COR-L47 (cell line): ENCODE results near the gene CARS1.
"Not testable (repeated sequence)": the region's sequence is repeated elsewhere in the genome, so short reads cannot be mapped to it uniquely, and the experiment has no call there.

ENCODE experiments used
- DNase-seq: peaks from one replicate; lab custom pipeline; 2025; lab: John Stamatoyannopoulos, UW

Gene CARS1

DNA sequence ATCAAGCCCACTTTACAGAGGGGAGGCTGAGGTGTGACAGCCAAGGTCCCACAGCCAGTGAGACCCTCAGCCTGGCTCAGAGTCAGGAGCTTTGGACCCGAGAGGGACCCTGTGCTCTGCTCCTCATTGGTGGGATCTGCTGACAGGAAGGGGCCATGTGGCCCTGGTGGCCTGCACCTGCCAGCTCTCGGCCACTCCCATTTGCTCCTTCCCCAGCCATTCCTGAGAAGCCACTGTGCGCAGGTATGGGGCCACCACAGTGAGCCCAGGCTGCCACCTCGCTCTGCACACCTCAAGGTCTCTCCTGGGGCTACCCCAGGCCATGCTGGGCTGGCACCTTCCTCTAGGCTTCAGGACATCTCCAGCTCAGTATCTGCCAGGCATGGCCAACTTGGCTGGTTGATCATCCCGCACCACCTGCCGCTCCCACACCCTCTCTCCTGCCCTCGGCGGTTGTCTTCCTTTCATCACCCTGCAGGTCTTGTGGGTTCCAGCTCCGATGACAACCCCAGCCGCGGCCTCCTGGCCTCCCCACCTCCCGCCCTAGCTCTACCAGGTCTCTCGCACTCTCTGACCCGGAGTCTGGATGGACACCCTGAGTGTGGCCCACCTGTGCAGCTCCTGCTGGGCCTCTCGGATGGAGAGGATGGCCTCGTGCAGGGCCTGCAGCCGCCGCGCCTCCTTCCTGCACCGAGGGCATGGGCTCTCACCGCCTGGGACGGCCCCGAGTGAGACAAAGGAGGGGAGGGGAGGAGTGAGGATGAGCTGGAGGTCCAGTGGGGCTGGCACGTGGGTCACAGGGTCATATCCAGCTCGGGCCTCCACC is 32.2 kb upstream of the CARS1 start:
- DNase-seq: no peak

DNA sequence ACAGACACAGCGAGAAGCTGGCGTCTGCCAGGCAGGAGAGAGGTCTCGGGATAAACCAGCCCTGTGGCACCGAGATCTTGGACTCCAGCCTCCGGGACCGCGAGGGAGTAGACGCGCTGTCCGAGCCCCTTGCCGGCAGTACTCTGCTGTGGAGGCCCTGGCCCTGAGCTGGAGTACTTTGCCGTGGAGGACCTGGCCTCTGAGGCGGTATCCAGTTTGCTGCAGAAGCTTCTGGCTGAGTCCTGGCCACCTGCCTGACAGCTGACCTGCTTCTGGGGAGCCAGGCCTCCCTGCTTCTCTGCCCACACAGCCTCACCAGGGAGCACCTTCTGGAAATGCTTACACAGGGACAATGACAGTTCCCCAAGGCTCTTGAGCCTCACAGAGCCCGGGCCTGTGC is 31.6 kb upstream of the CARS1 start:
- no peak for DNase-seq

DNA sequence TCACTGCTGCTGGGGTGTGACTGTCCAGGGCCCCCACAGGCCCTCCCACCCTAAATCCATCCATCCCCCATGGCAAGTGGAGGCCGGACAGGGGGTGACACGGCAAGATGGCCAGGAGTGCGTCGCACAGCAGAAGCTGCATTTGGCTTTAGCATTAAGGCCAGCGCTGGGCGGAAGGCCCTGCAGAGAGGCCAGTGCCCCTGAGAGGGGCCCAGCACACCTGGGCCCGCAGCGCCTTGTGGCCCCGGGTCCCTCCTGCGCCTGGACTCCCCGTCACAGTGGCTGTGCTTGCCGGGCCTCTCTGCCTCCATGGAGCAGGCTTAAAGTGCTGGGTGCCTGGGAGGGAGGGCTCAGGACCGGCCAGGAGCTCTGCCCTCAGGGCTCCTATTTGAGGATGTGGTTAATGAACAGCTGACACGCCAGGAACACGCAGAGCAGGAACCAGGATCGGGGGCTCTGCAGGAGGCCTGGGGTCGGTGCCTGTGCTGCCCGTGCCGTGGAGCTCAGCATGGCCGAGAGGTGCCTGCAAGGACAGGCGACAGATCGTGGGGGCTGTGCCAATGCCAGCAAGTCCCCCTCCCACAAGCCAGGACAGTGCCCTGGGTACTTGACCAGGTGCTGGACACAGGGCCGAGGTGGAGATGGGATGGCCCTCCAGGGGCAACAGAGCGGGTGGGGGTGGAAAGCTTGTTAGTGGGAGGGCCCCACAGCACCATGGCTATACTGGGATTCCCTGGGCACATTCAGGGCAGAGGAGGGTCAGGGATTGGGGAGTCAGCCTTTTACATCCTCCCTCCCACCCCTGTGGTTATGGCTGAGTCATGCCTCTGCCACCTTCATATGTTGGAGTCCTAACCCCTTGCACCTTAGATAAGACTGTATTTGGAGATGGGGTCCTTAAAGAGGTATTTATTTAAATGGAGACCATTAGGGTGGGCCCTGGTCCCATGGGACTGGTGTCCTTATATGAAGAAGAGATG is 30.9 kb upstream of the CARS1 start:
- no peak for DNase-seq

DNA sequence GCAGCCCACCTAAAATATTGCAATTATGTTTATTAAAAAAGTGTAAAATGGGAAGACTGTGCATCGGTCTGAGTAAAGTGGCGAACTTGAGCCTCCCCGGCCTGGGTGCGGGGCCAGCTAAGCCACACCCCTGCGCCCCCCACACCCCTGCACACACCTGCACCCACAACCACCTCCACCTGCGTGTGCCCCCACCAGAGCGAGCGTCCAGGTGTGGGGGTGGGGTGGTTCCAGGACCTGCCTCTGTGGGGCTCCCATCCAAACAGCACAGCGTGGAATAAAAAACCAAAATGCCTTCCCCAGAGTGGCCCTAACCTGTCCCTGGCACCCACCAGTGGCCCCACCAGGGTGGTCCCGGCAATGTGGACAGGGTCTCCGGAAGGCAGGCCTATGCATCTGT is 30.1 kb upstream of the CARS1 start:
- DNase-seq: no peak

DNA sequence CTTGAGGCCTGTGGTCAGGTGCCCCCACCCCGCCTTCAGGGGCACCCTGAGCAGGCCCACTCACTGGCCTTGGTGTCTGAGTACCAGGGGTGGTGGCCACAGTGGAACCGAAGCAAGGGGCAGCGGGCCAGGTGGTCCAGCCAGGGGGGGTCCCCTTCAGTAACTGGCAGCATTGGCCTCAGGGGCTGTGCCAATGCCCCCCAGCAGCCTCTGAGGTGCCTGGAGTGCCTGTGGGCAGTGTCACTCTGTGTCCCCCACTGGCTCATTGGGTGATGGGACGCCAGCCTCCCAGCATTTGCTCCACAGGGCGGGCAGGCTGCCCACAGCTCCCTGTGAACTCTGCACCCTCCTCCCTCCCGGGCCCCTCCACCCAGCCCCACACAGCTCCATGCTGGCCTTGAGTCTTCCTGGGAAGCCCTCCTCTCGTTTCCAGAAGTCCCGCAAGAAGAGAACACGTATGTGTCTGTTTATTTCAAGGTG is 29.5 kb upstream of the CARS1 start:
- DNase-seq: no peak

DNA sequence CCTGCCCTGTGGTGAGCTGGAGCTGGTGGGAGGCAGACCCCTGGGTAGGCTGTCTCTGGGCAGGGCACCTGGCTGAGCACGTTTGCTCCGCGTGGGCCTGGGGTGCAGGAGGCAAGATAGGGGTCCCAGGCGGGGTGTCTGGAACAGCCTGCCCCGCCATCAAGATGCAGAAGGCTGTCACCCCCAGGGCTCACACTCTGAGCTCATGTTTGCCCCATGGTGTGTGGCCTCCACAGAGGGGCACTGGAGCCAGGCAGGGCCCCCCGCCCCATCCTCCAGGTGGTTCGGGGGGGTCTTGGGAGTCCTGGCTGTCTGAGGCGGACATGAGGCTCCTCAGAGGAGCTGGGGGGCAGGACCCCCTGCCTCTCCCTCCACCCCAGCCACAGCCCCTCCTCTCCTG is 28.9 kb upstream of the CARS1 start:
- DNase-seq: no peak

DNA sequence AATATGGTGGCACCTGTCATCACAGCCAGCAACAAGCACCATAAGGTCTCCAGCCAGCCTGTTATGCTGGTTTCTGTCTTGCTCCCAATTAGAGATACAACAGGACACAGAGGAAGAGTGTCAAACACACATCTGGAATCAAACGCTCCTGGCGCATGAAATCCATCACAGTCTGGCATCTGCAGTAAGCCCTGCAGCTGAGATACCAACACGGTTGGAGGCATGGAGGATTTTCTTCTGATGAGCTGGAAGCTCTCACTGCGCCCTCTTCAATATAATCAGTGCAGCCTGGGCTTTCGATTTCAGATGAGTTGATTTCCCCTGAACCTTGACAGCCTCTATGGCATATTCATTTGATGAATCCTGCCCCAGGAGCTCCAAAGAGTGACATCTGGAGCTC is 27.8 kb upstream of the CARS1 start:
- DNase-seq: no peak

DNA sequence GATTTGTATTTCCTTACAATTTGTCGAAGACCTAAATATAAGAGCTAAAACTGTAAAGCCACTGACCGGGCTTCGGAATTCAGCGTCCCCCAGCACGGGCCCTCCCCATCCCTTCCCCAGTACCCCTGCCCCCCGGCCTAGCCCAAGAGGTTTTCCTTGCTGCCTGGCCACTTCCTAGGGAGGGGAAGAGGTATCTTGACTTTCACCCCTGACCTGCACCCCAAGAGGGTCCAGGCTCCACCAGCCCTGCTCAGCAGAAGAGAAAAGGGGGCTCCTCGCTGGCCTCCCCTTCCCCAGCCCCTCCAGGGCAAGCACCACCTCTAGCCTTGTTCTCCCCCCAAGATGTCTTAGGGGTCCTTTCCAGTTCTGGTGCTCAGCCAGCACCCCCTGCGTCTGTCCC is 26.1 kb upstream of the CARS1 start:
- no peak for DNase-seq

DNA sequence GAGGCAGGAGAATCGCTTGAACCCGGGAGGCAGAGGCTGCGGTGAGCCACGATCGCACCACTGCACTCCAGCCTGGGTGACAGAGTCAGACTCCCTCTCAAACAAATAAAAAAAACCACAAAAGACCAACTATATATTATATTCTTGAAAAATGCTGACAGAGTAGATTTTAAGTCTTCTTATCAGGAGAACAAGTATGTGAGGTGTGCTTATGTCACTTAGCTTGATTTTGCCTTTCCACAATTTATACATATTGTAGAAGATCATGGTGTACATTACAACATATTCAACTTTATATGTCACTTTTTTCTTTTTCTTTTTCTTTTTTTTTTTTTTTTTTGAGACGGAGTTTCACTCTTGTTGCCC is 24.1 kb upstream of the CARS1 start:
- no peak for DNase-seq

DNA sequence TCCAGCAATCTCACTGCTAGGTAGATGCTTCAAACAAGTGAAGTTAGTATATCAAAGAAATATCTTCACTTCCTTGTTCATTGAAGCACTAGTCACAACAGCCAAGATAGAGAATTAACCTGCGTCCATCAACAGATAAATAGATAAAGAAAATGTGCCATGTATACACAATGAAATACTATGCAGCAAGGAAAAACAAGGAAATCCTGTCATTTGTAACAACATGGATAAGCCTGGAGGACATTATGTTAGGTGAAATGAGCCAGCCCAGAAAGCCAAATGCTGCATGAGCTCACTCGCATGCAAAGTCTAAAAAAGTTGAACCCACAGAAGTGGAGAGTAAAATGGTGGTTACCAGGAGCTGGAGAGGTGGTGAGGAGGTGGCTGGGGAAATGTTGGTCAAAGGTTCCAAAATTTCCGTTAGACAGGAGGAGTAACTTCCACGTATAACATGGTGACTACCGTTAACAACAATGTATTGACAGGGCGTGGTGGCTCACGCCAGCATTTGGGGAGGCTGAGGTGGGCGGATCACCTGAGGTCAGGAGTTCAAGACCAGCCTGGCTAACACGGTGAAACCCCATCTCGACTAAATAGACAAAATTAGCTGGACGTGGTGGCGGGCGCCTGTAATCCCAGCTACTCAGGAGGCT is 23.6 kb upstream of the CARS1 start:
- DNase-seq: no peak

DNA sequence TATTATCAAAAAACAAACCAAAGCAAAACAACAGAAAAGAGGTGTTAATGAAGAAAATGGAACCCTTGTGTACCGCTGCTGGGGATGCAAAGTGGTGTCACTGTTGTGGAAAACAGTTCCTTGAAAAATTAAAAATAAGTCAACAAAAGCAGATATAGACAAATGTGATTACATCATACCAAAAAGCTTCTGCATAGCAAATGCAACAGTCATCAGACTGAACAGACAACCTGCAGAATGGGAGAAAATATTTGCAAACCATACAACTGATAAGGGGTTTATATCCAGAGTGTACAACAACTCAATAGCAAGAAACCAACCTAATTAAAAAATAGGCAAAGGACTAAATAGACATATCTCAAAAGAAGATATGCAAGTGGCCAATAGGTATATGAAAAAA is 22.9 kb upstream of the CARS1 start:
- no peak for DNase-seq

DNA sequence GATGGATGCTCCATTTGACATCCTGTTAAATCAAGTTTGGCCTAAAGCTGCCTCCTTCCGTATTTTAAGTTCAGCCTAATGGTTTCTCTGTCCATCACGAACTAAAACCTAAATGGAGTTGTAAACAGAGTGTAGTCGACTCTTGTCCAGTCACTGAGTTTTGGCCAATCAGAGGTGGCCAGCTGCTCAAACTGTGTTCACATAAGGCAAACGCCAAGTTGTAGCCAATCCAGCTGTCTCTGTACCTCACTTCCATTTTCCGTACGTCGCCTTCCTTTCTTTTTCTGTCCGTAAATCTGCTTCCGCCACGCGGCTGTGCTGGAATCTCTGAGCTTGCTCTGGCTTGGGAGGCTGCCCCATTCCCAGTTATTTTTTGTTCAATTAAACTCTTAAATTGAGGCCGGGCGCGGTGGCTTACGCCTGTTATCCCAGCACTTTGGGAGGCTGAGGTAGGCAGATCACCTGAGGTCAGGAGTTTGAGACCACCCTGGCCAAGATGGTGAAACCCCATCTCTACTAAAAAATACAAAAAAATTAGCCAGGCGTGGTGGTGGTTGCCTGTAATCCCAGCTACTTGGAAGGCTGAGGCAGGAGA is 20.7 kb upstream of the CARS1 start:
- DNase-seq: no peak

DNA sequence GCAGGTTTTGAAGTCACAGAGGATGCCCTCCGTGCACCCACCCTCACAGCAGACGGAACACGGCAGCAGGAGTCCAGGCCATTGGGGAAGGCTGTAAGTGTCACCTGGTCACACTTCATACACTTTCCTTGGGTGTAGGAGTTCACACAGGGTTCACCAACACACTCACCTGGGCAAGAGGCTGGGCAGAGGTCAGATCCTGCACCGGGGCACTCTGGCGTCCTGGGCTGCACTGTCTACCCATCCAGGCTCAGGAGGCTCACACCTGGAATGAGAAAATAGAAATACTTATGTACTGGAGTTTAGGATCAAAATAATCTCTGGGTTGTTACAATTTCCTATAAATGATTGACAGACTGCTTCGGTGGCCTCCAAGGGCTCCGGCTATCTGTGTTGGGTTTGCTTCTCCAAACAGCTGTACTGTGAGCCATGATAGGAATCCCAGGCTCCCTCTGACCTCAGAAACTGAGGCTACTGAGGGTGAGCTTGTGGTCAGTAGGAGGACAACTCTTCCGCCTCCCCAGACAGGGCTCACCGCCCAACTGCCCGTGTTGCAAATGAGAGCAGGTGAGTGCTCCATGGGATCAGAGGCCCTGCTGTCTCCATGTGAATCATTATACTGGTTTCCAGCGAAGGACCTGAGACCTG is 20.1 kb upstream of the CARS1 start:
- no peak for DNase-seq

DNA sequence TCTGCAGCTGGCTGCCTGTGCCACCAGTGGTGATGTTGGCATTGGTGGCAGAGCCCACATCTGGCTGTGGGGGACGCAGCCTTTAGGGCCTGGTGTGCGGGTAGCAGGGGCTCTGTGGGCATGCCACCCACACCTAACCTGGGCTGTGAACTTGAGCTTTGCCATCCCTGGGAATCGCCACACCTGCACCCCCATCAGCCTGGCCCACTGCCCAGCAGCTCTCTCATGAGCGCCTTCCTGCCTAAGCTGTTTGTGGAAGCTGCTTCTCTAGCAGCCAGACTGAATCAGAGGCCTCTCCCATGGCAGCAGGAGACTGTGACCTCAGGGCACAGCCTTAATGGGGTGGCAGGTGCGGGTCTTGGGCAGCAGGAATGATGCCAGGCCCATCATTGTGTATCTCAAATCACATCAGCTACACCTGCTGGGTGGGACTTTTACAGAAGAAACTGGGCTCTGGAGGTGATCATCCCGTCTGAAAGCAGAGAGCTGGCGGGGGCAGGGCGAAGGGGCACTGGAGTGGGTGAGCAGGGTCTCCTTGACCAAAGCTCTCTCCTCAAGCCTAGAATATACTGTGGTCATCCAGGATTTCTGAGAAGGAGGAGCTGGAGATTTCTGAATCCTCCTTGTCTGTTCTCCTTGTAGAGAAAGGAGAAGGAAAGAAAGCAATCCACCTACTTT is 17.8 kb upstream of the CARS1 start:
- DNase-seq: peak; percentile 90

DNA sequence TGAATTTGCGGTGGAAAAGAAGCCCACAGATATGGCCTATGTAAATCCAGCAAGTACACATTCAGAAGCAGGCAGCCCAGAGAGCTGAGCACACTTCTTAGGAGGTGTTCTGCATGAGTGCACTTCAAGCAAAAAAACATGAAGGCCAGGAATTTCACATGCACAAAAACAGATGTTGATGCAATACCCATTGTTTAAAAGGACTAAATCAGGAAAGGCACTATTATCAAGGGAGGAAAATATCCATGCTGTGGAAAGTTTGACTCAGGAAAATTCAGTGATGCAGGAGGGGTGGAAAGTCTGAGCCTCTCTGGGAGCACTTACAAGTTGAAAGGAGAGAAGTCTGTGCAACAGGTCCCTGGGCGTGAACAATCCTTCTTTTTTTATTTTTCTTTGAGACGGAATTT is 15.8 kb upstream of the CARS1 start:
- no peak for DNase-seq

DNA sequence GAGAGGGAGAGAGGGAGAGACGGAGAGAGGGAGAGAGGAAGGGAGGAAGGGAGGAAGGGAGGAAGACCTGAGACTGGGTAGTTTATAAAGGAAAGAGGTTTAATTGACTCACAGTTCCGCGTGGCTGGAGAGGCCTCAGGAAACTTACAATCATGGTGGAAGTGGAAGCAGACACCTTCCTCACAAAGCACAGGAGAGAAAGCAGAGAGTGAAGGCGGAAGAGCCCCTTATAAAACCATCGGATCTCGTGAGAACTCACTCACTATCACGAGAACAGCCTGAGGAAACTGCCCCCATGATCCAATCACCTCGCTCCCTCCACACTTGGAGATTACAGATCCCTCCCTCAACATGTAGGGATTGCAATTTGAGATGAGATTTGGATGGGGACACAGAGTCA is 12.2 kb upstream of the CARS1 start:
- no peak for DNase-seq

DNA sequence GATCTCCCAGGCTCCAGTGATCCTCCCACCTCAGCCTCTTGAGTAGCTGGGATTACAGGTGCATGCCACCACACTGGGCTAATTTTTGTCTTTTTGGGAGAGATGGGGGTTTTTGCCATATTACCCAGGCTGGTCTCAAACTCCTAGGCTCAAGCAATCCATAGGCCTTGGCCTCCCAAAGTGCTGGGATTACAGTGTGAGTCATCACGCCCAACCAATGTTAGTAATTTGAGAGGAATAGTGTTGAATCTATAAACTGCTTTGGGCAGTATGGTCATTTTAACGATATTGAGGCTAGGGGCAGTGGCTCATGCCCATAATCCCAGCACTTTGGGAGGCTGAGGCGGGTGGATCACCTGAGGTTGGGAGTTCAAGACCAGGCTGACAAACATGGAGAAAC is 9.1 kb upstream of the CARS1 start:
- not testable (repeated sequence) for DNase-seq

DNA sequence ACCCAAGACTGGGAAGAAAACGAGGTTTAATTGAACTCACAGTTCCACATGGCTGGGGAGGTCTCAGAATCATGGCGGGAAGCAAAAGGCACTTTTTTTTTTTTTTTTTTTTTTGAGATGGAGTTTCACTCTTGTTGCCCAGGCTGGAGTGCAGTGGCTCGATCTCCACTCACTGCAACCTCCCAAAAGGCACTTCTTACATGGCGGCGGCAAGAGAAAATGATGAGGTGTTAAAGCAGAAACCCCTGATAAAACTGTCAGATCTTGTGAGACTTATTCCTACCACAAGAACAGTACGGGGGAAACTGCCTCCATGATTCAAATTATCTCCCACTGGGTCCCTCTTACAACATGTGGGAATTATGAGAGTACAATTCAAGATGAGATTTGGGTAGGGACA is 7.5 kb upstream of the CARS1 start:
- DNase-seq: not testable (repeated sequence)

DNA sequence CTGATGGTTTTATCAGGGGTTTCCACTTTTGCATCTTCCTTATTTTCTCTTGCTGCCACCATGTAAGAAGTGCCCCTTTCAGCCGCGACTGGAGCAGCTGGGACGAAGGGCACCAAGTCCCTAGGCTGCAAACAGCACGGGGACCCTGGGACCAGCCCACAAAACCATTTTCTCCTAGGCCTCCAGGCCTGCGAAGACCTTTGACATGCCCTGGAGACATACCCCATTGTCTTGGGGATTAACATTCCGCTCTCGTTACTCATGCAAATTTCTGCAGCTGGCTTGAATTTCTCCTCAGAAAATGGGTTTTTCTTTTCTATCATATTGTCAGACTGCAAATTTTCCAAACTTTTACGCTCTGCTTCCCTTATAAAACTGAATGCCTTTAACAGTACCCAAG is 6.7 kb upstream of the CARS1 start:
- DNase-seq: not testable (repeated sequence)

DNA sequence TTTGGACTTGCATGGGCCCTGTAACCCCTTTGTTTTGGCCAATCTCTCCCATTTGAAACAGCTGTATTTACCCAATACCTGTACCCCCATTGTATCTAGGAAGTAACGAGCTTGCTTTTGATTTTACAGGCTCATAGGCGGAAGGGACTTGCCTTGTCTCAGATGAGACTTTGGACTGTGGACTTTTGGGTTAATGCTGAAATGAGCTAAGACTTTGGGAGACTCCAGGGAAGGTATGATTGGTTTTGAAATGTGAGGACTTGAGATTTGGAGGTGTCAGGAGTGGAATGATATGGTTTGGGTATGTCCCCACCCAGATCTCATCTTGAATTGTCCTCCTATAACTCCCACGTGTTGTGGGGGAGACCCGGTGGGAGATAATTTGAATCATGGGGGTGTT is 6.2 kb upstream of the CARS1 start:
- not testable (repeated sequence) for DNase-seq

DNA sequence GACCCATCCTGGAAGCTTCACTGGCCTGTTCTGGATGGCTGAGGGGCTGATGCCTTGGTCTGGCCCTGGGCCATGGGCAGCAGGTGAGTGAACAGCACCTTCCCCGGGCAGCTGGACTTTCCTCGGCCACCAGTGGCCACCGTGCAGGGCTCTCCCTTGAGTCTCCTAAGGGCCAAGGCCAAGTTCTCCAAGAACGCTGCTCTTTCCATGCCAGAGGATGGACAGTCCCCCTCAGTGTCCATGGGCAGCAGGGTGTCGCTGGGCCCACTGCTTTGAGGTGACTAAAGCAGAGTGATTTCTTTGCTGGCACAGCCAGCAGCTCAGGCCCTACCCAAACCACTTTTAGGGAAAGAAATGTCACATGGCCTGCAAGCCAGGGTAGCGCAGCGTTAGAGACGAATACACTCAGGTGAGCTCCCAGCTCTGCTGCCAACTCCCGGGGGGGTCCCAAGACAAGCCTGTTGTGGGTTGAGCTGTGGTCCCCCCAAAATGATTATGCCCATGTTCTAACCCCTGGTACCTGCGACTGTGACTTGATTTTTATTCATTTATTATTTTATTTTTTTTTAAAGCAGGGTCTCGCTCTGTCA is 3.3 kb upstream of the CARS1 start:
- DNase-seq: no peak
